ENCODE data around the gene TTC21A. TPM values are rescaled to one million over a fixed set of nuclear protein-coding genes. Genes with fewer than 3 reads are reported as not detected.

The TTC21A gene
- total and polyA plus RNA-seq, 10 of the 15 experiments (the other 5 are each of a cell fraction or from before 2014, with no cell fraction given): 0.62 to 3.2 (median 1.2) TPM

DNA sequence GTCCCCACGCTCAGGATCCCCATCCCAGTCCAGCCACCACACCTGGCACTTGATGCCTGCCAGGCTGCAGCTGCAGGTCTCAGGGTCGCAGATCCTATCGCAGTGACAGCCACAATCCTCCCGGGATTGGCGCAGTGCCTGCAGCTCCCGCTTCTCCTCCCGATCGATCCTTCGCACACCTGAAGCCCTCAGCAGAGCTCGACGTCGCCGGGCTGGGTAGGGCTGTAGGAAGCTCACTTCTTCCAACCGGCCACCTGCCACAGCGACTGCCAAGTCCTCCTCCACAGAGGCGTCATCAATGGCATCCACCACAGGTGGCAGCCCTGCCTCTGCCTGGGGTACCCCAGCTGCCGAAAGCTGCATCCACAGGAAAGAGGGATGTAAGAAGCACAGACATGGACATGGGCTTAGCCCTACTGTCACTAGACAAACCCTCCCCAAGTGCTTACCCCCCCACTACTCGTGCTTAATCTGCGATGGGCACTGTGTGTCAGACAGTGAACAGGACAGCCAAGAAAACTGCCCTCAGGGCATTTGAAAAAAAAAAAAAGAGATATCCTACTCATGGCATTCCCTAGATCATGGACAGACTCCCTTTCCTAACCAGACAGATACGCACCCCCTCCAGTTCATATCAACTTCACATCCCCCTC is 36.7 kb downstream of the TTC21A start:
- no peak overlapping the region for H2AFZ ChIP-seq (ENCODE audit: control insufficient read depth, low read depth, low read length)
- H3K27me3 ChIP-seq (replicated peaks in 1 of 2; ENCODE audit: control insufficient read depth in 2 of 2, insufficient read depth in 2 of 2, low read length in 1 of 2): no peaks in the 10 kb centered on the region
- peaks cover 47% of the 10 kb centered on the region for H3K79me2 ChIP-seq (ENCODE audit: control insufficient read depth, insufficient read depth, low read length)
- H3K9ac ChIP-seq (ENCODE audit: control insufficient read depth, insufficient read depth, low read length): no peak overlapping the region
- in situ Hi-C loops (cut with MboI) (no loop called here), intact Hi-C loops (cut with micrococcal nuclease; ENCODE audit: unreplicated experiment) (no loop called here)
- ChIA-PET POLR2A (no interaction called here), SMC1A (ENCODE audit: uncharacterized antibody, unreplicated experiment) (interaction anchor here (1.0 kb wide), 1 partner anchor 11 kb away, joined by 3 read pairs; no protein-coding TSS in a partner anchor), CTCF (interaction anchor here (1.2 kb wide), 1 partner anchor 18 kb away, joined by 3 read pairs; no protein-coding TSS in a partner anchor), RAD21 (ENCODE audit: unreplicated experiment) (no interaction called here)
- no peak overlapping the region for H3K4me2 ChIP-seq (ENCODE audit: control insufficient read depth, insufficient read depth)
- TF ChIP-seq ZNF24 (IDR thresholded peaks at IDR 0.05) (no peak), CBX3 (IDR thresholded peaks at IDR 0.05; ENCODE audit: borderline replicate concordance, low read depth) (no peak), RCOR1 (conservative IDR thresholded peaks at IDR 0.05; ENCODE audit: low read depth, low read length) (no peak), SREBF1 (IDR thresholded peaks at IDR 0.05; ENCODE audit: low read length) (no peak), RFX5 (IDR thresholded peaks at IDR 0.05; ENCODE audit: low read depth, low read length) (no peak), MTA3 (IDR thresholded peaks at IDR 0.05; ENCODE audit: borderline replicate concordance, low read length) (no peak), GABPA (IDR thresholded peaks at IDR 0.05; ENCODE audit: low read depth) (no peak), NFYB (IDR thresholded peaks at IDR 0.05; ENCODE audit: insufficient read depth, low read depth, low read length) (no peak), SPI1 (IDR thresholded peaks at IDR 0.05; ENCODE audit: borderline replicate concordance, insufficient read depth, low read depth, low read length) (no peak), MTA2 (IDR thresholded peaks at IDR 0.05; ENCODE audit: low read depth) (no peak), EGR1 (IDR thresholded peaks at IDR 0.05; ENCODE audit: borderline replicate concordance in 1 of 2, low read depth in 2 of 2, low read length in 2 of 2) (no peak), HDGF (IDR thresholded peaks at IDR 0.05) (no peak), ATF7 (IDR thresholded peaks at IDR 0.05; ENCODE audit: low read depth) (no peak), TCF7 (IDR thresholded peaks at IDR 0.05; ENCODE audit: borderline replicate concordance) (no peak), CHD1 (IDR thresholded peaks at IDR 0.05; ENCODE audit: low read depth, low read length) (no peak), ZSCAN29 (IDR thresholded peaks at IDR 0.05) (no peak)
- TF ChIP-seq, protein P1, sequence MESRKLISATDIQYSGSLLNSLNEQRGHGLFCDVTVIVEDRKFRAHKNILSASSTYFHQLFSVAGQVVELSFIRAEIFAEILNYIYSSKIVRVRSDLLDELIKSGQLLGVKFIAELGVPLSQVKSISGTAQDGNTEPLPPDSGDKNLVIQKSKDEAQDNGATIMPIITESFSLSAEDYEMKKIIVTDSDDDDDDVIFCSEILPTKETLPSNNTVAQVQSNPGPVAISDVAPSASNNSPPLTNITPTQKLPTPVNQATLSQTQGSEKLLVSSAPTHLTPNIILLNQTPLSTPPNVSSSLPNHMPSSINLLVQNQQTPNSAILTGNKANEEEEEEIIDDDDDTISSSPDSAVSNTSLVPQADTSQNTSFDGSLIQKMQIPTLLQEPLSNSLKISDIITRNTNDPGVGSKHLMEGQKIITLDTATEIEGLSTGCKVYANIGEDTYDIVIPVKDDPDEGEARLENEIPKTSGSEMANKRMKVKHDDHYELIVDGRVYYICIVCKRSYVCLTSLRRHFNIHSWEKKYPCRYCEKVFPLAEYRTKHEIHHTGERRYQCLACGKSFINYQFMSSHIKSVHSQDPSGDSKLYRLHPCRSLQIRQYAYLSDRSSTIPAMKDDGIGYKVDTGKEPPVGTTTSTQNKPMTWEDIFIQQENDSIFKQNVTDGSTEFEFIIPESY (IDR thresholded peaks at IDR 0.05): no peak
- TF ChIP-seq, protein P2, sequence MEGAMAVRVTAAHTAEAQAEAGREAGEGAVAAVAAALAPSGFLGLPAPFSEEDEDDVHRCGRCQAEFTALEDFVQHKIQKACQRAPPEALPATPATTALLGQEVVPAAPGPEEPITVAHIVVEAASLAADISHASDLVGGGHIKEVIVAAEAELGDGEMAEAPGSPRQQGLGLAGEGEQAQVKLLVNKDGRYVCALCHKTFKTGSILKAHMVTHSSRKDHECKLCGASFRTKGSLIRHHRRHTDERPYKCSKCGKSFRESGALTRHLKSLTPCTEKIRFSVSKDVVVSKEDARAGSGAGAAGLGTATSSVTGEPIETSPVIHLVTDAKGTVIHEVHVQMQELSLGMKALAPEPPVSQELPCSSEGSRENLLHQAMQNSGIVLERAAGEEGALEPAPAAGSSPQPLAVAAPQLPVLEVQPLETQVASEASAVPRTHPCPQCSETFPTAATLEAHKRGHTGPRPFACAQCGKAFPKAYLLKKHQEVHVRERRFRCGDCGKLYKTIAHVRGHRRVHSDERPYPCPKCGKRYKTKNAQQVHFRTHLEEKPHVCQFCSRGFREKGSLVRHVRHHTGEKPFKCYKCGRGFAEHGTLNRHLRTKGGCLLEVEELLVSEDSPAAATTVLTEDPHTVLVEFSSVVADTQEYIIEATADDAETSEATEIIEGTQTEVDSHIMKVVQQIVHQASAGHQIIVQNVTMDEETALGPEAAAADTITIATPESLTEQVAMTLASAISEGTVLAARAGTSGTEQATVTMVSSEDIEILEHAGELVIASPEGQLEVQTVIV (IDR thresholded peaks at IDR 0.05; ENCODE audit: borderline replicate concordance, partially characterized antibody): no peak
- FAIRE-seq (no peak), DNase-seq (ENCODE audit: low read depth, low spot score) (no peak), ATAC-seq (no peak)
- no peaks in the 10 kb centered on the region for H3K9me3 ChIP-seq (replicated peaks; ENCODE audit: control insufficient read depth, insufficient read depth, low read length)
- peaks cover 30% of the 10 kb centered on the region for H3K4me1 ChIP-seq (ENCODE audit: control insufficient read depth, insufficient read depth, low read length)
- H3K27ac ChIP-seq (ENCODE audit: control insufficient read depth, insufficient read depth): no peak overlapping the region
- no TSS peak for BruUV-seq (replicated peaks)
- peaks cover 17 to 30% of the 10 kb centered on the region in 2 experiments for H3K36me3 ChIP-seq (ENCODE audit: control insufficient read depth in 2 of 2, insufficient read depth in 2 of 2, low read length in 1 of 2)
- no peaks in the 10 kb centered on the region; the same call in 1 of the 2 replicates for H4K20me1 ChIP-seq (ENCODE audit: control insufficient read depth, insufficient read depth)
- 98% methylated on average over 20 of the region's 20 CpGs for WGBS (ENCODE audit: insufficient coverage, insufficient replicate concordance, low lambda C conversion rate, missing lambda C conversion rate)
- H3K4me3 ChIP-seq: no peak overlapping the region
